CD14-positive monocyte (primary cell): ENCODE data around the gene PNKP. TPM values are rescaled to one million over a fixed set of nuclear protein-coding genes. Genes with fewer than 3 reads are reported as not detected.

ENCODE experiments used
- DNase-seq, 3 donors: peaks; one replicate each; pipeline ENCODE4 v3.0.0-alpha.2; 2011 to 2022
- H2AFZ ChIP-seq: 2 replicates; pipeline ENCODE4 v1.6.0; 2012; ENCODE audit warnings: mild to moderate bottlenecking, low read depth, low read length, inconsistent platforms; ENCODE audit not compliant: insufficient read depth, poor library complexity, severe bottlenecking
- H3K27ac ChIP-seq, 2 donors: 1 replicate in 1 of 2; 2 replicates in 1 of 2; pipeline ENCODE4 v1.5.1; 2012 to 2013; ENCODE audit warnings: low read length in 2 of 2, control low read depth in 1 of 2, inconsistent platforms in 1 of 2, low read depth in 1 of 2, mild to moderate bottlenecking in 1 of 2
- H3K27me3 ChIP-seq, 2 donors: one replicate each; pipeline versions ENCODE4 v1.6.0 to v1.6.1; 2011 to 2013; ENCODE audit warnings: low read length in 2 of 2; ENCODE audit not compliant: control insufficient read depth in 2 of 2, insufficient read depth in 2 of 2
- H3K36me3 ChIP-seq, 2 donors: replicated peaks in 1 of 2; 1 replicate in 1 of 2; 2 replicates in 1 of 2; pipeline versions ENCODE4 v1.5.1 to v1.6.1; 2012 to 2013; ENCODE audit warnings: low read length in 2 of 2, control low read depth in 1 of 2, inconsistent platforms in 1 of 2, mild to moderate bottlenecking in 1 of 2; ENCODE audit not compliant: insufficient read depth in 2 of 2, control insufficient read depth in 1 of 2
- H3K4me1 ChIP-seq, 2 donors: 1 replicate in 1 of 2; 2 replicates in 1 of 2; pipeline versions ENCODE4 v1.5.1 to v1.6.1; 2012 to 2013; ENCODE audit warnings: low read length in 2 of 2, control low read depth in 1 of 2, inconsistent platforms in 1 of 2, mild to moderate bottlenecking in 1 of 2, moderate library complexity in 1 of 2; ENCODE audit not compliant: insufficient read depth in 2 of 2, control insufficient read depth in 1 of 2
- H3K4me2 ChIP-seq: replicated peaks from 2 replicates; pipeline ENCODE3; 2012; ENCODE audit warnings: low read length, moderate library complexity, mild to moderate bottlenecking; ENCODE audit not compliant: poor library complexity, severe bottlenecking; ENCODE audit errors: extremely low read depth
- H3K4me3 ChIP-seq, 3 experiments: fragments of 200-600 bp in 1 of 3; sonication (generic) in 1 of 3; replicated peaks in 1 of 3; 1 replicate in 2 of 3; 2 replicates in 1 of 3; pipeline ENCODE4 v1.5.1; 2011 to 2013; ENCODE audit warnings: low read length in 3 of 3, mild to moderate bottlenecking in 3 of 3, control low read depth in 2 of 3, low read depth in 2 of 3, inconsistent platforms in 1 of 3, moderate library complexity in 1 of 3
- H3K79me2 ChIP-seq: 2 replicates; pipeline ENCODE4 v1.6.0; 2012; ENCODE audit warnings: mild to moderate bottlenecking, control low read depth, inconsistent platforms, low read length, moderate library complexity; ENCODE audit not compliant: insufficient read depth
- H3K9ac ChIP-seq: 2 replicates; pipeline ENCODE4 v1.6.0; 2017; ENCODE audit warnings: low read length, mild to moderate bottlenecking; ENCODE audit not compliant: insufficient read depth, poor library complexity, severe bottlenecking
- H3K9me3 ChIP-seq, 2 donors: replicated peaks in 1 of 2; 1 replicate in 1 of 2; 2 replicates in 1 of 2; pipeline versions ENCODE4 v1.5.1 to v1.6.1; 2012 to 2013; ENCODE audit warnings: low read length in 2 of 2, control low read depth in 1 of 2; ENCODE audit not compliant: control insufficient read depth in 1 of 2, insufficient read depth in 1 of 2
- H4K20me1 ChIP-seq: 2 replicates; pipeline ENCODE4 v1.6.0; 2012; ENCODE audit warnings: mild to moderate bottlenecking, low read length, control low read depth, moderate library complexity; ENCODE audit not compliant: insufficient read depth
- H3K27ac Mint-ChIP-seq, 7 donors: one replicate each; pipeline ENCODE4 v1.8.0; 2020; ENCODE audit warnings: mild to moderate bottlenecking in 7 of 7, mixed read lengths in 7 of 7, moderate library complexity in 6 of 7, inconsistent platforms in 2 of 7
- H3K27me3 Mint-ChIP-seq, 3 donors: one replicate each; pipeline ENCODE4 v1.8.0; 2021 to 2022; ENCODE audit warnings: low read depth in 3 of 3, mild to moderate bottlenecking in 3 of 3, mixed read lengths in 3 of 3, moderate library complexity in 3 of 3, inconsistent platforms in 1 of 3
- H3K36me3 Mint-ChIP-seq, 2 donors: one replicate each; pipeline ENCODE4 v1.8.0; 2020; ENCODE audit warnings: mixed read lengths in 2 of 2, inconsistent platforms in 1 of 2, mild to moderate bottlenecking in 1 of 2
- H3K4me1 Mint-ChIP-seq: one replicate; pipeline ENCODE4 v1.8.0; 2020; ENCODE audit warnings: mild to moderate bottlenecking, mixed read lengths
- H3K4me3 Mint-ChIP-seq, 2 donors: one replicate each; pipeline ENCODE4 v1.8.0; 2020; ENCODE audit warnings: mild to moderate bottlenecking in 2 of 2, mixed read lengths in 2 of 2, moderate library complexity in 1 of 2
- H3K9me3 Mint-ChIP-seq, 7 donors: one replicate each; pipeline ENCODE4 v1.8.0; 2020 to 2022; ENCODE audit warnings: mixed read lengths in 7 of 7, mild to moderate bottlenecking in 6 of 7, moderate library complexity in 6 of 7, inconsistent platforms in 2 of 7
- CTCF ChIP-seq: fragments of 200-600 bp; IDR thresholded peaks from one replicate; pipeline ENCODE4 v1.8.0; 2022; ENCODE audit warnings: antibody characterized with exemption, mild to moderate bottlenecking
- WGBS: methylation state at CpG from one replicate; pipeline ENCODE4 v1.1.5; 2013; ENCODE audit warnings: missing lambda C conversion rate; ENCODE audit not compliant: insufficient coverage; 5-methylcytosine and 5-hydroxymethylcytosine counted together
- intact Hi-C, 2 donors: fragments of 100-400 bp; cut with micrococcal nuclease; formaldehyde crosslinking; loops; one replicate each; pipeline versions ENCODE4 v1.15.0 to v1.15.1; 2023
- polyA plus RNA-seq, 3 donors: library from polyadenylated mRNA; depleted of rRNA in 1 of 3; unstranded in 2 of 3; stranded (reverse) in 1 of 3; fragments of 300-500 nt in 2 of 3; fragments of >200 nt in 1 of 3; fragmentation: Illumina TruSeq in 2 of 3; gene quantifications; 1 replicate in 2 of 3; 2 replicates in 1 of 3; pipeline ENCODE4 v1.2.3, GENCODE V29; 2012 to 2021

PNKP gene
- polyA plus RNA-seq, 3 donors: 23.0 to 88.6 (median 30.2) TPM

GRCh38 chr19:49862391-49863253 is 4.8 kb downstream of the PNKP start:
- peak overlapping the region in 2 of 7 donors; percentile 37 to 77 for H3K27ac Mint-ChIP-seq
- no peaks in the 10 kb centered on the region for H3K27me3 Mint-ChIP-seq
- Histone ChIP-seq H3K9me3 (no peaks in the 10 kb centered on the region), H3K27ac (no peak overlapping the region), H3K9ac (no peak overlapping the region), H3K4me3 (no peak overlapping the region), H4K20me1 (peaks cover 73% of the 10 kb centered on the region), H3K4me2 (no peak overlapping the region), H3K4me1 (peaks cover 24 to 29% of the 10 kb centered on the region in 2 donors), H2AFZ (no peak overlapping the region), H3K36me3 (peaks cover 54 to 66% of the 10 kb centered on the region in 2 donors), H3K27me3 (no peaks in the 10 kb centered on the region), H3K79me2 (peaks cover 42% of the 10 kb centered on the region)
- no peaks in the 10 kb centered on the region for H3K9me3 Mint-ChIP-seq
- 84% methylated on average over 39 of the region's 49 CpGs for WGBS
- peak; percentile 12 for TF ChIP-seq CTCF
- H3K4me1 Mint-ChIP-seq: peaks cover 30% of the 10 kb centered on the region
- no peak for DNase-seq
- peaks cover 45 to 74% of the 10 kb centered on the region in 2 donors for H3K36me3 Mint-ChIP-seq
- H3K4me3 Mint-ChIP-seq: no peak overlapping the region
- intact Hi-C loops: no loop called here

DNA sequence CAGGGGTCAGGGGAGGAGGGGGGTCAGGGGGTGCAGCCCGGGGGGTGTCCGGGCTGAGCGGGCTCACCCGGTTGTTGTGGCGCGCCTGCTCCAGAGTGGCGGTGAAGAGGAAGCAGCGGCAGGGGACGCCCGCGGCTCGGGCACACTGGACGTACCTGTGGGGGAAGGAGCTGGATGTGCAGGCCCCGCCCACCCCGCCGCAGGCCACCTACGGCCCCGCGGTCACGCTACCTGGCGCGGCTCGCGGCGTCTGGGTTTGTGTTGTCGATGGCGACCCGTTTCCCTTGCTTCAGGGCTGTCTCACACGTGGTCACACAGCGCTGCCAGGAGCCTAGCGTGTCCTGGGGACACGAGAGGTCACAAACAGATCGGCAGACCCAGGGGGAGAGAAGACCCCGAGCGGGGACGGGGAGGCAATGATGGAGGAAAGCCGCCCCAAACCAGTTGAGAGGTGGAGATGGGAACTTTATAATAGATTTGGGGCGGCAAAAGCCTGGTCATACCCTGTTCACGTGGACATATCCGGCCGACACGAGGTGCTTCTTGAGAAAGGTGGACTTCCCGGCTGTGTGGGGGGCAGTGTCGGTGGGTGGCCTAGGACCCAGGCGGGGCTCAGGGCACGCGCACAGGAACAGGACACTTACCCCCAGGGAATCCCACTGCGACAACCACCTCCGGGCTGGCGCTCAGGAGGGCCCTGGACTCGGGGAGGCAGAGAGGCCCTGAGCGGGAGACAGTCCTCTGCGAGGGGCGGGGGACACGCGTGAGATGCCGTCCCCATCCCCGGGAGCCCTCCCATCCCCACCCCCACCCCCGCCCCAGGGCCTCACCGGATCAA is 5.6 kb downstream of the PNKP start:
- no peak overlapping the region for H3K27ac ChIP-seq
- Mint-ChIP-seq H3K9me3 (no peaks in the 10 kb centered on the region), H3K4me1 (peaks cover 27% of the 10 kb centered on the region), H3K27ac (no peak overlapping the region), H3K36me3 (peaks cover 46 to 79% of the 10 kb centered on the region in 2 donors), H3K27me3 (peaks cover 0 to 1% (median 0%) of the 10 kb centered on the region in 3 donors), H3K4me3 (no peak overlapping the region)
- intact Hi-C loops: no loop called here
- no peak overlapping the region for H2AFZ ChIP-seq
- H3K4me3 ChIP-seq: no peak overlapping the region
- WGBS: 94% methylated on average over 41 of the region's 60 CpGs
- peaks cover 39% of the 10 kb centered on the region for H3K79me2 ChIP-seq
- H3K4me1 ChIP-seq: peaks cover 20 to 22% of the 10 kb centered on the region in 2 donors
- TF ChIP-seq CTCF: no peak
- peaks cover 79% of the 10 kb centered on the region for H4K20me1 ChIP-seq
- DNase-seq: no peak
- H3K27me3 ChIP-seq: no peaks in the 10 kb centered on the region
- H3K36me3 ChIP-seq: peaks cover 54 to 73% of the 10 kb centered on the region in 2 donors
- H3K4me2 ChIP-seq: no peak overlapping the region
- no peaks in the 10 kb centered on the region for H3K9me3 ChIP-seq
- no peak overlapping the region for H3K9ac ChIP-seq
